Stimulated activated effector memory CD8-positive, alpha-beta T cell treated with anti-CD3 and anti-CD28 coated beads, Interleukin-12 subunit alpha, Interleukin-12 subunit beta, amount 100 ng/mL, for 72 hours (primary cell): ENCODE results near the gene ZFP92.

ENCODE experiments used
- ATAC-seq: fragments of 150-1000 bp; cut with Tn5 transposase; 2 replicates; pipeline ENCODE4 v1.10.0; 2021
- DNase-seq, 2 donors: peaks; one replicate each; pipeline ENCODE4 v3.0.0; 2021 to 2022; ENCODE audit warnings: low spot score in 2 of 2
- H3K27ac Mint-ChIP-seq: one replicate; pipeline ENCODE4 v1.8.0; 2022; ENCODE audit warnings: mild to moderate bottlenecking, mixed read lengths
- H3K36me3 Mint-ChIP-seq: one replicate; pipeline ENCODE4 v1.8.0; 2022; ENCODE audit warnings: mild to moderate bottlenecking, mixed read lengths
- H3K4me1 Mint-ChIP-seq: one replicate; pipeline ENCODE4 v1.8.0; 2022; ENCODE audit warnings: mixed read lengths
- H3K4me3 Mint-ChIP-seq: one replicate; pipeline ENCODE4 v1.8.0; 2022; ENCODE audit warnings: mild to moderate bottlenecking, mixed read lengths
- H3K9me3 Mint-ChIP-seq: one replicate; pipeline ENCODE4 v1.8.0; 2022; ENCODE audit warnings: mixed read lengths

ZFP92 gene

GRCh38 chrX:153411255-153411987, at the start of gene ZFP92:
Gene ZFP92, plus strand, starts transcription at chrX:153411472. Its CDS starts 6,851 bp downstream, at chrX:153418323.
- Mint-ChIP-seq H3K4me3 (peak within 1 kb of the TSS; percentile 80), H3K9me3 (no peaks in the 10 kb centered on the region), H3K36me3 (no peaks in the 10 kb centered on the region), H3K27ac (peak within 1 kb of the TSS; percentile 77), H3K4me1 (peaks cover 8% of the 10 kb centered on the region)
- peak in 1 of 2 donors; percentile 29 for DNase-seq
- ATAC-seq = peak; percentile 83

GRCh38 chrX:153361781-153362397, 49.4 kb upstream of the ZFP92 start:
- DNase-seq (no peak), ATAC-seq (no peak)
- H3K27ac Mint-ChIP-seq = no peak overlapping the region
- H3K9me3 Mint-ChIP-seq = no peaks in the 10 kb centered on the region
- no peaks in the 10 kb centered on the region for H3K36me3 Mint-ChIP-seq
- no peaks in the 10 kb centered on the region for H3K4me1 Mint-ChIP-seq
- H3K4me3 Mint-ChIP-seq = no peak overlapping the region

GRCh38 chrX:153365670-153366069, 45.6 kb upstream of the ZFP92 start:
- H3K4me1 Mint-ChIP-seq = peaks cover 4% of the 10 kb centered on the region
- ATAC-seq = peak; percentile 40
- no peaks in the 10 kb centered on the region for H3K36me3 Mint-ChIP-seq
- H3K27ac Mint-ChIP-seq = no peak overlapping the region
- H3K4me3 Mint-ChIP-seq = no peak overlapping the region
- no peak for DNase-seq
- H3K9me3 Mint-ChIP-seq = no peaks in the 10 kb centered on the region

- ATAC-seq = no peak
- no peak overlapping the region for H3K4me3 Mint-ChIP-seq
Observed at GRCh38 chrX:153366119-153366518, 45.2 kb upstream of the ZFP92 start.

GRCh38 chrX:153366878-153367538, 44.3 kb upstream of the ZFP92 start:
- ATAC-seq (no peak), DNase-seq (no peak)
- Mint-ChIP-seq H3K9me3 (no peaks in the 10 kb centered on the region), H3K4me3 (no peak overlapping the region), H3K4me1 (peaks cover 6% of the 10 kb centered on the region), H3K27ac (no peak overlapping the region), H3K36me3 (no peaks in the 10 kb centered on the region)

More at GRCh38 chrX:153366119-153366518, 45.2 kb upstream of the ZFP92 start:
- no peaks in the 10 kb centered on the region for H3K9me3 Mint-ChIP-seq
- H3K27ac Mint-ChIP-seq = no peak overlapping the region
- DNase-seq = no peak
- peaks cover 6% of the 10 kb centered on the region for H3K4me1 Mint-ChIP-seq
- no peaks in the 10 kb centered on the region for H3K36me3 Mint-ChIP-seq

GRCh38 chrX:153370293-153371055, 40.8 kb upstream of the ZFP92 start:
- peaks cover 6% of the 10 kb centered on the region for H3K4me1 Mint-ChIP-seq
- peak; percentile 64 for ATAC-seq
- no peak for DNase-seq
- no peaks in the 10 kb centered on the region for H3K9me3 Mint-ChIP-seq
- no peak overlapping the region for H3K4me3 Mint-ChIP-seq
- no peaks in the 10 kb centered on the region for H3K36me3 Mint-ChIP-seq
- H3K27ac Mint-ChIP-seq = no peak overlapping the region

- Mint-ChIP-seq H3K36me3 (no peaks in the 10 kb centered on the region), H3K4me1 (peaks cover 6% of the 10 kb centered on the region), H3K4me3 (no peak overlapping the region), H3K9me3 (no peaks in the 10 kb centered on the region), H3K27ac (no peak overlapping the region)
- ATAC-seq (no peak), DNase-seq (no peak)
Observed at GRCh38 chrX:153371256-153371655, 40.0 kb upstream of the ZFP92 start.

- H3K4me3 Mint-ChIP-seq = no peak overlapping the region
- H3K9me3 Mint-ChIP-seq = no peaks in the 10 kb centered on the region
- H3K27ac Mint-ChIP-seq = no peak overlapping the region
- no peak for ATAC-seq
- H3K36me3 Mint-ChIP-seq = no peaks in the 10 kb centered on the region
- no peak for DNase-seq
- H3K4me1 Mint-ChIP-seq = peaks cover 6% of the 10 kb centered on the region
Observed at GRCh38 chrX:153372949-153373348, 38.3 kb upstream of the ZFP92 start.

GRCh38 chrX:153374426-153374825, 36.8 kb upstream of the ZFP92 start:
- DNase-seq = no peak
- no peak overlapping the region for H3K4me3 Mint-ChIP-seq
- H3K9me3 Mint-ChIP-seq = no peaks in the 10 kb centered on the region
- no peak overlapping the region for H3K27ac Mint-ChIP-seq
- no peaks in the 10 kb centered on the region for H3K36me3 Mint-ChIP-seq
- ATAC-seq = no peak
- peaks cover 6% of the 10 kb centered on the region for H3K4me1 Mint-ChIP-seq

- DNase-seq = no peak
- no peak for ATAC-seq
- Mint-ChIP-seq H3K27ac (no peak overlapping the region), H3K36me3 (no peaks in the 10 kb centered on the region), H3K4me1 (peaks cover 3% of the 10 kb centered on the region), H3K4me3 (no peak overlapping the region), H3K9me3 (no peaks in the 10 kb centered on the region)
Observed at GRCh38 chrX:153375571-153375970, 35.7 kb upstream of the ZFP92 start.

GRCh38 chrX:153377727-153378126, 33.5 kb upstream of the ZFP92 start:
- H3K36me3 Mint-ChIP-seq = no peaks in the 10 kb centered on the region
- H3K4me3 Mint-ChIP-seq = no peak overlapping the region
- ATAC-seq (no peak), DNase-seq (no peak)
- no peaks in the 10 kb centered on the region for H3K9me3 Mint-ChIP-seq
- H3K27ac Mint-ChIP-seq = no peak overlapping the region
- H3K4me1 Mint-ChIP-seq = no peaks in the 10 kb centered on the region

- Mint-ChIP-seq H3K9me3 (no peaks in the 10 kb centered on the region), H3K4me1 (no peaks in the 10 kb centered on the region), H3K4me3 (no peak overlapping the region), H3K36me3 (no peaks in the 10 kb centered on the region), H3K27ac (no peak overlapping the region)
- no peak for DNase-seq
- ATAC-seq = no peak
Observed at GRCh38 chrX:153378607-153379006, 32.7 kb upstream of the ZFP92 start.

GRCh38 chrX:153379508-153379907, 31.8 kb upstream of the ZFP92 start:
- Mint-ChIP-seq H3K9me3 (no peaks in the 10 kb centered on the region), H3K36me3 (no peaks in the 10 kb centered on the region), H3K4me3 (no peak overlapping the region), H3K27ac (no peak overlapping the region), H3K4me1 (no peaks in the 10 kb centered on the region)
- ATAC-seq (no peak), DNase-seq (no peak)

- no peaks in the 10 kb centered on the region for H3K4me1 Mint-ChIP-seq
- H3K4me3 Mint-ChIP-seq = no peak overlapping the region
- no peak for DNase-seq
- no peaks in the 10 kb centered on the region for H3K36me3 Mint-ChIP-seq
- no peak overlapping the region for H3K27ac Mint-ChIP-seq
- no peak for ATAC-seq
- H3K9me3 Mint-ChIP-seq = no peaks in the 10 kb centered on the region
Observed at GRCh38 chrX:153379971-153380581, 31.2 kb upstream of the ZFP92 start.

- H3K27ac Mint-ChIP-seq = no peak overlapping the region
- ATAC-seq (no peak), DNase-seq (no peak)
- H3K9me3 Mint-ChIP-seq = no peaks in the 10 kb centered on the region
- no peaks in the 10 kb centered on the region for H3K36me3 Mint-ChIP-seq
- no peaks in the 10 kb centered on the region for H3K4me1 Mint-ChIP-seq
- no peak overlapping the region for H3K4me3 Mint-ChIP-seq
Observed at GRCh38 chrX:153380691-153381090, 30.6 kb upstream of the ZFP92 start.
